ENCODE results near the gene AMN1. TPM values are rescaled to one million over a fixed set of nuclear protein-coding genes. Genes with fewer than 3 reads are reported as not detected.
A peak's percentile ranks its signal among the peaks of the same experiment; 100 is the strongest.

AMN1 gene
- total RNA-seq, 2 experiments from 2014 or later: 12.6 to 20.1 TPM

GRCh38 chr12:31742891-31743290 lies 14.1 kb upstream of the AMN1 start:
- TF ChIP-seq EZH2phosphoT487 (IDR thresholded peaks at IDR 0.05; ENCODE audit: borderline replicate concordance, low read depth, low read length): no peak
- TF ChIP-seq CTCF (conservative IDR thresholded peaks at IDR 0.05; ENCODE audit: low read length): no peak; the same call in 1 of the 2 replicates
- CTCF ChIA-PET (ENCODE audit: unreplicated experiment): no interaction called here
- POLR2A ChIA-PET: interaction anchor here (0.6 to 6.3 kb wide), 7 partner anchors 10 to 95 kb away, joined by 3 to 47 read pairs (median 4); partner anchors contain the start of gene AMN1

GRCh38 chr12:31740628-31741027 lies 11.8 kb upstream of the AMN1 start:
- H4K20me1 ChIP-seq (ENCODE audit: insufficient read depth, low read length): no peaks in the 10 kb centered on the region
- H3K4me3 ChIP-seq (ENCODE audit: low read depth, low read length, poor library complexity, severe bottlenecking): no peak overlapping the region
- CTCF ChIA-PET (ENCODE audit: unreplicated experiment): no interaction called here
- intact Hi-C loops (cut with micrococcal nuclease; ENCODE audit: unreplicated experiment): loop anchor here (10.0 kb wide), 1 partner anchor 564 kb away; no protein-coding TSS in a partner anchor
- no peak overlapping the region for H3K27ac ChIP-seq (ENCODE audit: low read depth, low read length, poor library complexity, severe bottlenecking)
- BruUV-seq (replicated peaks): no TSS peak
- POLR2A ChIA-PET: interaction anchor here (1.4 kb wide), 1 partner anchor 12 kb away, joined by 5 read pairs; the partner anchor contains the start of gene AMN1
- TF ChIP-seq CTCF (conservative IDR thresholded peaks at IDR 0.05; ENCODE audit: low read length): no peak
- no peak for TF ChIP-seq EZH2phosphoT487 (IDR thresholded peaks at IDR 0.05; ENCODE audit: borderline replicate concordance, low read depth, low read length)
- no peak overlapping the region for H3K4me2 ChIP-seq (ENCODE audit: low read length)
- no peak for DNase-seq (ENCODE audit: low spot score)
- no peak overlapping the region; the same call in none of the 2 replicates for H2AFZ ChIP-seq (ENCODE audit: low read length)
- H3K79me2 ChIP-seq (ENCODE audit: insufficient read depth, low read depth, low read length): no peaks in the 10 kb centered on the region
- H3K36me3 ChIP-seq (ENCODE audit: insufficient read depth, low read length): no peaks in the 10 kb centered on the region
- peaks cover 45% of the 10 kb centered on the region for H3K4me1 ChIP-seq (ENCODE audit: insufficient read depth, low read length, poor library complexity, severe bottlenecking)
- H3K9me2 ChIP-seq (ENCODE audit: insufficient read depth, low read length): no peaks in the 10 kb centered on the region
- no peaks in the 10 kb centered on the region for H3K9me3 ChIP-seq (ENCODE audit: low read length)

More at GRCh38 chr12:31742891-31743290, 14.1 kb upstream of the AMN1 start:
- H2AFZ ChIP-seq (ENCODE audit: low read length): peak overlapping the region; percentile 56; the same call in 1 of the 2 replicates
- H3K36me3 ChIP-seq (ENCODE audit: insufficient read depth, low read length): no peaks in the 10 kb centered on the region
- peak; percentile 89 for DNase-seq (ENCODE audit: low spot score)
- H4K20me1 ChIP-seq (ENCODE audit: insufficient read depth, low read length): no peaks in the 10 kb centered on the region
- no peaks in the 10 kb centered on the region for H3K79me2 ChIP-seq (ENCODE audit: insufficient read depth, low read depth, low read length)
- no TSS peak for BruUV-seq (replicated peaks)
- H3K9me3 ChIP-seq (ENCODE audit: low read length): no peaks in the 10 kb centered on the region; the same call in 1 of the 2 replicates
- H3K4me2 ChIP-seq (ENCODE audit: low read length): peak overlapping the region; percentile 49
- H3K4me3 ChIP-seq (ENCODE audit: low read depth, low read length, poor library complexity, severe bottlenecking): no peak overlapping the region
- H3K9me2 ChIP-seq (ENCODE audit: insufficient read depth, low read length): no peaks in the 10 kb centered on the region
- intact Hi-C loops (cut with micrococcal nuclease; ENCODE audit: unreplicated experiment): loop anchor here (10.0 kb wide), 1 partner anchor 562 kb away; no protein-coding TSS in a partner anchor
- peak overlapping the region; percentile 79 for H3K27ac ChIP-seq (ENCODE audit: low read depth, low read length, poor library complexity, severe bottlenecking)
- H3K4me1 ChIP-seq (ENCODE audit: insufficient read depth, low read length, poor library complexity, severe bottlenecking): peaks cover 68% of the 10 kb centered on the region

- intact Hi-C loops (cut with micrococcal nuclease; ENCODE audit: unreplicated experiment): no loop called here
- H3K79me2 ChIP-seq (ENCODE audit: insufficient read depth, low read depth, low read length): no peaks in the 10 kb centered on the region
- no peaks in the 10 kb centered on the region for H3K9me3 ChIP-seq (ENCODE audit: low read length)
- H3K9me2 ChIP-seq (ENCODE audit: insufficient read depth, low read length): no peaks in the 10 kb centered on the region
- peaks cover 39% of the 10 kb centered on the region for H3K4me1 ChIP-seq (ENCODE audit: insufficient read depth, low read length, poor library complexity, severe bottlenecking)
- no peak overlapping the region for H3K27ac ChIP-seq (ENCODE audit: low read depth, low read length, poor library complexity, severe bottlenecking)
- H3K36me3 ChIP-seq (ENCODE audit: insufficient read depth, low read length): no peaks in the 10 kb centered on the region
- no peak for DNase-seq (ENCODE audit: low spot score)
- no peak for TF ChIP-seq CTCF (conservative IDR thresholded peaks at IDR 0.05; ENCODE audit: low read length)
- no peak for TF ChIP-seq EZH2phosphoT487 (IDR thresholded peaks at IDR 0.05; ENCODE audit: borderline replicate concordance, low read depth, low read length)
- H3K4me2 ChIP-seq (ENCODE audit: low read length): no peak overlapping the region
- ChIA-PET POLR2A (interaction anchor here (0.6 to 2.0 kb wide), 5 partner anchors 9 to 52 kb away, joined by 3 to 8 read pairs (median 5); partner anchors contain the start of gene AMN1), CTCF (ENCODE audit: unreplicated experiment) (no interaction called here)
- no TSS peak for BruUV-seq (replicated peaks)
- H3K4me3 ChIP-seq (ENCODE audit: low read depth, low read length, poor library complexity, severe bottlenecking): no peak overlapping the region
- H4K20me1 ChIP-seq (ENCODE audit: insufficient read depth, low read length): no peaks in the 10 kb centered on the region
- peak overlapping the region; percentile 34; the same call in 1 of the 2 replicates for H2AFZ ChIP-seq (ENCODE audit: low read length)
Observed at GRCh38 chr12:31737763-31738162, 8.9 kb upstream of the AMN1 start.
